Astrocyte (in vitro differentiated cells and primary cell): Measurements from ENCODE around the gene FCHO1. TPM values are rescaled to one million over a fixed set of nuclear protein-coding genes. Genes with fewer than 3 reads are reported as not detected.

Source experiments
- DNase-seq: peaks from one replicate; pipeline ENCODE4 v3.0.0-alpha.2; 2010; ENCODE audit warnings: low read depth
- FAIRE-seq: peaks from 2 replicates; lab custom pipeline; 2011; peaks lifted over from hg19 to GRCh38; lab: Jason Lieb, UNC
- H2AFZ ChIP-seq: 2 replicates; pipeline ENCODE4 v1.6.0; 2012; ENCODE audit warnings: low read depth, low read length, inconsistent platforms
- H3K27ac ChIP-seq: 2 replicates; pipeline ENCODE4 v1.5.1; 2011; ENCODE audit warnings: low read depth, low read length, inconsistent platforms
- H3K27me3 ChIP-seq: 2 replicates; pipeline ENCODE4 v1.6.0; 2011; ENCODE audit warnings: low read length, inconsistent platforms; ENCODE audit not compliant: insufficient read depth
- H3K36me3 ChIP-seq: 2 replicates; pipeline ENCODE4 v1.5.1; 2011; ENCODE audit warnings: low read length, inconsistent platforms; ENCODE audit not compliant: insufficient read depth
- H3K4me1 ChIP-seq: 2 replicates; pipeline ENCODE4 v1.5.1; 2011; ENCODE audit warnings: low read length, inconsistent platforms; ENCODE audit not compliant: insufficient read depth
- H3K4me2 ChIP-seq: 2 replicates; pipeline ENCODE4 v1.6.0; 2012; ENCODE audit warnings: low read length, inconsistent platforms
- H3K4me3 ChIP-seq: 2 replicates; pipeline ENCODE4 v1.5.1; 2011; ENCODE audit warnings: low read depth, mild to moderate bottlenecking, low read length, inconsistent platforms; ENCODE audit not compliant: insufficient read depth
- H3K79me2 ChIP-seq: 2 replicates; pipeline ENCODE4 v1.6.0; 2012; ENCODE audit warnings: mild to moderate bottlenecking, low read length, inconsistent platforms; ENCODE audit not compliant: insufficient read depth
- H3K9ac ChIP-seq: 2 replicates; pipeline ENCODE4 v1.6.0; 2012; ENCODE audit warnings: mild to moderate bottlenecking, low read length, inconsistent platforms
- H3K9me3 ChIP-seq: 2 replicates; pipeline ENCODE4 v1.5.1; 2012; ENCODE audit warnings: low read depth, mild to moderate bottlenecking, low read length, inconsistent platforms; ENCODE audit not compliant: insufficient read depth
- H4K20me1 ChIP-seq: 2 replicates; pipeline ENCODE4 v1.6.0; 2012; ENCODE audit warnings: low read length, inconsistent platforms; ENCODE audit not compliant: insufficient read depth
- H3K27ac Mint-ChIP-seq: one replicate; pipeline ENCODE4 v1.8.0; 2021; ENCODE audit warnings: mild to moderate bottlenecking, mixed read lengths; ENCODE audit not compliant: unreplicated experiment
- H3K27me3 Mint-ChIP-seq: one replicate; pipeline ENCODE4 v1.8.0; 2021; ENCODE audit warnings: low read depth, mixed read lengths; ENCODE audit not compliant: unreplicated experiment
- H3K36me3 Mint-ChIP-seq: one replicate; pipeline ENCODE4 v1.8.0; 2021; ENCODE audit warnings: low read depth, mixed read lengths; ENCODE audit not compliant: unreplicated experiment
- H3K4me1 Mint-ChIP-seq: one replicate; pipeline ENCODE4 v1.8.0; 2021; ENCODE audit warnings: low read depth, mixed read lengths; ENCODE audit not compliant: unreplicated experiment
- H3K4me3 Mint-ChIP-seq: one replicate; pipeline ENCODE4 v1.8.0; 2021; ENCODE audit warnings: mild to moderate bottlenecking, moderate library complexity, mixed read lengths; ENCODE audit not compliant: unreplicated experiment
- H3K9me3 Mint-ChIP-seq: one replicate; pipeline ENCODE4 v1.8.0; 2021; ENCODE audit warnings: mild to moderate bottlenecking, mixed read lengths; ENCODE audit not compliant: unreplicated experiment
- CTCF ChIP-seq: IDR thresholded peaks from 2 replicates; pipeline ENCODE4 v1.5.1; 2011; ENCODE audit warnings: low read depth, mild to moderate bottlenecking, inconsistent platforms, low read length, moderate library complexity; ENCODE audit not compliant: insufficient read depth
- EZH2 ChIP-seq: IDR thresholded peaks from 2 replicates; pipeline ENCODE4 v1.6.1; 2012; ENCODE audit warnings: mild to moderate bottlenecking, low read length, inconsistent platforms; ENCODE audit not compliant: insufficient read depth
- total RNA-seq: library from RNA; stranded (reverse); gene quantifications from 2 replicates; pipeline ENCODE4 v1.2.1, GENCODE V29; 2021

FCHO1 gene
- total RNA-seq, 1 donor from 2014 or later: 2.0 TPM

- Histone ChIP-seq H3K79me2 (no peaks in the 10 kb centered on the region), H3K36me3 (no peaks in the 10 kb centered on the region), H2AFZ (no peak overlapping the region), H3K9ac (no peak overlapping the region), H4K20me1 (no peaks in the 10 kb centered on the region), H3K27ac (no peak overlapping the region), H3K9me3 (no peaks in the 10 kb centered on the region), H3K4me2 (no peak overlapping the region), H3K4me3 (no peak overlapping the region), H3K27me3 (no peaks in the 10 kb centered on the region), H3K4me1 (peaks cover 6% of the 10 kb centered on the region)
- no peaks in the 10 kb centered on the region for H3K4me1 Mint-ChIP-seq
- no peak overlapping the region for H3K4me3 Mint-ChIP-seq
- no peaks in the 10 kb centered on the region for H3K9me3 Mint-ChIP-seq
- H3K27ac Mint-ChIP-seq: no peak overlapping the region
- DNase-seq (no peak), FAIRE-seq (no peak)
- peaks cover 3% of the 10 kb centered on the region for H3K36me3 Mint-ChIP-seq
- H3K27me3 Mint-ChIP-seq: peaks cover 8% of the 10 kb centered on the region
- TF ChIP-seq CTCF (no peak), EZH2 (no peak)
Measured at GRCh38 chr19:17761148-17761547, 9.9 kb downstream of the FCHO1 start.

- Mint-ChIP-seq H3K4me1 (no peaks in the 10 kb centered on the region), H3K27me3 (peaks cover 12% of the 10 kb centered on the region), H3K27ac (no peak overlapping the region), H3K36me3 (peaks cover 3% of the 10 kb centered on the region), H3K9me3 (no peaks in the 10 kb centered on the region), H3K4me3 (no peak overlapping the region)
- Histone ChIP-seq H3K9me3 (no peaks in the 10 kb centered on the region), H4K20me1 (no peaks in the 10 kb centered on the region), H3K4me3 (peak overlapping the region; percentile 5), H3K36me3 (no peaks in the 10 kb centered on the region), H3K4me2 (peak overlapping the region; percentile 51), H3K4me1 (peaks cover 3% of the 10 kb centered on the region), H2AFZ (no peak overlapping the region), H3K27me3 (no peaks in the 10 kb centered on the region), H3K9ac (no peak overlapping the region), H3K27ac (no peak overlapping the region), H3K79me2 (no peaks in the 10 kb centered on the region)
- TF ChIP-seq EZH2 (no peak), CTCF (no peak)
- FAIRE-seq: no peak
- DNase-seq: peak; percentile 79
Measured at GRCh38 chr19:17762505-17763229, 11.4 kb downstream of the FCHO1 start.

- Mint-ChIP-seq H3K9me3 (no peaks in the 10 kb centered on the region), H3K36me3 (peaks cover 3% of the 10 kb centered on the region), H3K4me1 (no peaks in the 10 kb centered on the region), H3K27ac (no peak overlapping the region), H3K4me3 (no peak overlapping the region), H3K27me3 (peaks cover 9% of the 10 kb centered on the region)
- H3K4me1 ChIP-seq: peaks cover 3% of the 10 kb centered on the region
- H3K4me3 ChIP-seq: no peak overlapping the region
- no peaks in the 10 kb centered on the region for H3K79me2 ChIP-seq
- no peak overlapping the region for H2AFZ ChIP-seq
- DNase-seq (no peak), FAIRE-seq (no peak)
- TF ChIP-seq EZH2 (no peak), CTCF (no peak)
- H3K9ac ChIP-seq: no peak overlapping the region
- H3K27ac ChIP-seq: no peak overlapping the region
- no peak overlapping the region for H3K4me2 ChIP-seq
- H3K27me3 ChIP-seq: no peaks in the 10 kb centered on the region
- no peaks in the 10 kb centered on the region for H4K20me1 ChIP-seq
- H3K9me3 ChIP-seq: no peaks in the 10 kb centered on the region
- no peaks in the 10 kb centered on the region for H3K36me3 ChIP-seq
Measured at GRCh38 chr19:17764348-17764747, 13.1 kb downstream of the FCHO1 start.
